NCI-H2107 treated with DMSO at 0.1 percent for 48 hours (cell line): ENCODE measurements around the gene ELAVL1.

Experiments
- DNase-seq: peaks from one replicate; lab custom pipeline; 2025; ENCODE audit not compliant: unreplicated experiment; lab: John Stamatoyannopoulos, UW

The ELAVL1 gene

GRCh38 chr19:8022275-8022674, 16.8 kb upstream of the ELAVL1 start:
- DNase-seq, result no peak

- no peak for DNase-seq
Measured at GRCh38 chr19:8021374-8021773, 15.9 kb upstream of the ELAVL1 start.

DNA sequence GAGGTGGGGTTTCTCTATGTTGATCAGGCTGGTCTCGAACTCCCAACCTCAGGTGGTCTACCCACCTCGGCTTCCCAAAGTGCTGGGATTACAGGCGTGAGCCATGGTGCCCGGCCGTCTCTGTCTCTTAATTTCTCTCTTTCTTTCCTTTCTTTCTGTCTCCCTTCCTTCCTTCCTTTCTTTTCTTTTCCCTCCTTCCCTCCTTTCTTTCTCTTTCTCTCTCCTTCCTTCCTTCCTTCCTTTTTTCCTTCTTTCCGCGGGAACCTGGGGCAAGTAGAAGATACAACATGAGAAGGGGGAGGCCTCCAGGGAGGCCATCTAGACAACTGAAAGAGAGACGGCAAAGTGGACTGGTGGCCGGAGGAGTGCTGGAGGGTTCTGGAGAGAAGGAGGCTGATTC, 15.2 kb upstream of the ELAVL1 start:
- no peak for DNase-seq

GRCh38 chr19:8017808-8018207, 12.4 kb upstream of the ELAVL1 start:
- no peak for DNase-seq

DNA sequence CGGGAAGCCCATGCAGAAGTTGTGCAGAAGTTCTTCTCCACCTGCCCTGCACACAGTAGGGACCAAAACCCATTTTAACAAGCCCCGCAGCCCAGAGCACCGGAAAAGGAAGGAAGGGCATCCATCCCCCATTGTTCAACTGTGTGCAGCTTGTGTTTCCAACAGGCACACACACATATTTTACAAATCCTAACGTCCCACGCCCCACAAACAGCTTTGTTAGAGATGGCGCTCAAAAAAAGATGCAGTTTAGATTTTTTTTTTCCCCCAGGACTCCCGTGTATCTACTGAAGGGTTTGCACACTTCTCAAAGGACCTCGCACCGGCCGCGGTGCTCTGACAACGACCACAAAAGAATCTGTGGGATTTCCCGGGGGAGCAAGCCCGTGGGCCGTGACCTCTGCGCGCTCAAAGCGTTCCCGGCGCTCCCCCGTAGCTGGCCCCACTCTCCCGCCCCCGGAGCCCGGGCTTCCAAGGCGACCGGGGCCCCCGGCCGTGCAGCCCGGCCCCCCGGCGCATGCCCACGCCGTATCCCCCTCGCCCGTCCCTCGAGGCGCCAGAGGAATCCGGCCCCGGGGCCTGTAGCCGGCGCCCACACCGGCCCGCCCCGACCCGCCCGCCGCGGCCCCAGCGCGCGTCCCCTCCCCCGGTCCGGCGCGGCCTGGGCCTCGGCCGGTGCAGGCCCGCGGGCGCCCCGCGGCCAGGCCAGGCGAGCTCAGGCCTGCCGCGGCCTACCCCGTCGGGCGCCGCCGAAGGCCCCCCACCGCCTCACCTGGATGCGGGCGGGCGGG, 523 bp downstream of the ELAVL1 start:
- DNase-seq, result no peak

DNA sequence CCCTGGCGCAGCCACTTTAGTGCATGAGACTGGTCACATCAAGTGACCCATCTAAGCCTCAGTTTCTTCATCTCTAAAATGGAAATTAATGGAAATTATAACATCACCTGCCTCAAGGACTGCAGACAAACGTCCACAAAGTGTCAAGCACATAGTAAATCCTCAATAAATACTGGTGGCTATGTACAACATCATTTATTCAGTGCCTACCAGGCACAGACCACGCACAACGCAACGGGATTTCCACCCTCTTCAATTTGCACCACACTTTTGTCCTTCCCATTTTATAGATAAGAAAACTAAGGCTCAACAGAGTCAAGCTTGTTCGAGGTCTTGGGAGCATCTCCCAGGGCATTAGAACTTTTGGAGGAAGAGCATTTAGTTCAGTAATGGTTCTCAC, 1.4 kb downstream of the ELAVL1 start:
- DNase-seq, result no peak

DNA sequence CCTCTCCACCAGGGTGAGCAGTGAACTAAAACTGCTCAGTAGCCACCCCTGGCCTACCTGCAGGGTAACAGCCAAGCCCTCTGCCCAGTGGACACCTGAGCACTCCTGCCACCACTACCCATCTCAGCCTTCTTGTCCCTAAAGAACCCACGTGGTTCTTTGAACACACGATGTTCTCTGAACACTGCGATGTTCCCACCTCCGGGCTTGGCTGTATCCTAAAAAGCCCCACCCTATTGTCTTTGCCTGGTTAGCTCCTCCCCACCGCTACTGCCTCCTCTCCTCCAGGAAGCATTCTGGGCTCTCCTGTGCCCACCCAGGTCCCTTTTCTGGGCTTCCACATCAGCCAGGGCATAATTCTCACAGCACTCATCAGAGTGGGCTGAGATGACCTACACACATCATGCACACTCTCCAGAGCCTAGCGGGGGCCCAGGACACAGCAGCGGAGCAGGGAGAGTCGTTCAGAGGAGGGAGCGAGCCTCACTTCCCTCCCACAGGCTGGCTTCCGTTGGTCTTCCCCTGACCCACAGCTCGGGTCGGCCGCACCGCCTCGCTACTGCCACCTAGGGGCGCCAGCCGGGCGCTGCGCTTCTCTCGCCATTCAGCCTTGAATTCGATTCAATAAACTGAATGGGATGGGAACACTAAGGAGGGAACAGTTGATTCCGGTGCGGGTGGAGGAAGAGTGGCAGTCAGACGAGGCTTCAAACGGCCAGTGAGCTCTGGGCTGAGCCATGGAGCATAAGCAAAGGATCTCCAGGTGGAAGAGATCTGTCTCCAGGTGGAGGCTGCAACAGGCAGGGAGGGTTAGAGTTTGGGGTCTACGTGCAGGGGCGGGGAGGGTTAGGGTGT, 3.2 kb downstream of the ELAVL1 start:
- peak; percentile 38 for DNase-seq

GRCh38 chr19:8001651-8001994, 3.8 kb downstream of the ELAVL1 start:
- no peak for DNase-seq

GRCh38 chr19:8000298-8001038, 5.0 kb downstream of the ELAVL1 start:
- DNase-seq, result no peak

- no peak for DNase-seq
Measured at GRCh38 chr19:7999376-7999775, 6.1 kb downstream of the ELAVL1 start.

DNA sequence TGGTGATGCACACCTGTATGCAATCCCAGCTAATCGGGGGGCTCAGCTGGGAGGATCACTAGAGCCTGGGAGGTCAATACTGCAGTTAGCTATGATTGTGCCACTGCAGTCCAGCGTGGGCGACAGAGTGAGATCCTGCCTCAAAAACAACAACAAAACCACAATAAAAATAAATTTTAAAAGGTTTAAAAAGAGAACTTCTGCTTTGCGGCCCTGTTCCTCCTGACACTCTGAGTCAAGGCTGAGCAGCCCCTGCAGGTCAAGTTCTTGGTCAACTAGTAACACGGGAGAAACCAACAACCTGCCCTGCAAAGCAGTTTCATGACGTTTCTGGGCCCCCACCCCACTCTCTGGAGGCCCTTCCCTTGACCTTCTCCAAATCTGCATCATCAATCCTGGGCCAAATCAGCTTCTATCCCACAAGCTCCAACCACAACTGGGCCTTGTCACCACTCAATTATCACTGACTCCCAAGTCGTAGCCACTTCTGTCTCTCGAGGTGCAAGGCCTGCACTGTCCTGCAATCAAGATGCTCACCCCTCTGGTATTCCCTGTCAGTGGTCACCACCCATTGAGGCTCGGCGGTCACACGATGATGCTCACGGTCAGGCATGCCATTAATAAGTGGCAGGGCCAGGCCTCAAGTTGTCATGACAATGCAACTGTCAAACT, 7.5 kb downstream of the ELAVL1 start:
- no peak for DNase-seq

GRCh38 chr19:7996883-7997282, 8.6 kb downstream of the ELAVL1 start:
- DNase-seq, result no peak

GRCh38 chr19:7995810-7996158, 9.7 kb downstream of the ELAVL1 start:
- no peak for DNase-seq

DNA sequence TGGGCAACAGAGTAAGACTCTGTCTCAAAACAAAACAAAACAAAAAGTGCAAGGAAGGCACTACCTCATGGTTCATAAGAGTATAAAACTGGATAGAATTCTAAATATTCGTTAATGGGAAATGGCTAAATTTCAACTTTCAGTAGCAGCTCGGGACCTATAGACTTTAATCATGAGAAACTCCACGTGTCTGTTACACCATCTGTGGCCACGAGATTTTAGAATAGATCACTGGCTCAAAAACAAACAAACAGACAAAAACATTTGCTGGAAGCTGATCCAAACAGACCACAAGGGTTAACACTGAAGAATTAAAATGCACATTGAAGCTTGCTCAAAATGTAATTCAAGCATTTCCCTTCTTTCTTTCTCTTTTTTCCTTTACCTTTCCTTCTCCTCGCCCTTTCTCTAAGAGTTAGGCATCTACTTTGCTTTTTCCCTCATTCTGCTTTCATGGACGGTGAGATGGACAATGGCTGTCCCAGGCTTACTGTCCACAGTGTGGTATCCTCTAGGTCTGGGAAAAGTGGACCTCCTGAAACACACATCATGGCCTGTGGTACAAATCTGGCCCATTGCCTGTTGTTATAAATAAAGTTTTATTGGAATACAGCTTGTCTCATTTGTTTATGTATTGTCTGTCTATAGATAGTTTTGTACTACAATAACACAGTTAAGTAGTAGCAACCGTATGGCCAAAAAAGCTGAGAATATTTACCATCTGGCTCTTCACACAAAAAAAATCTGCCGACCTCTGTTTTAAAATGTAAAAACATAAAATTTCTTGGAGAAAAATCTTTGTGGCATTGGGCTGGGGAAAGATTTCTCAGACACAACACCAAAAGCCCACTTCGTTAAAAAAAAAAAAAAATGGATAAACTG, 10.3 kb downstream of the ELAVL1 start:
- no peak for DNase-seq

- no peak for DNase-seq
Measured at GRCh38 chr19:7994114-7994513, 11.3 kb downstream of the ELAVL1 start.

DNA sequence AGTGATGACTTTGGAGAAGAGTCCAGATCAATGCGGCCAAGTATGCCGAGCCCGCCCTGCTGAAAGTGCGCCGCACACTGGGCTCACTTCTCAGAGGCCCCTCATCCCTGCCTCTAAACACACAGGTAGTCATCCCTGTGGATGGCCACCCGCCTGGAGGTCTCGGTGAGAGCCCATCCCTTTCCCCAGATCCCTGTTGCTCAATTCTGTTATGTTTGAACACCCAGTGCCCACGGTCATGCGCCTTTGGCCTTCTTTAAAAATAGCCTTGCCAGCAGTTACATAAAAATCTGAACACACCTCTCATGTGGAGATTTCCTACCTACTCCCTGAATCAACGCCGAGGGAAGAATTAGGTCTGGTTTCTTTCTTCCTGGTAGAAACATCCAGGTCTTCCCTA, 11.9 kb downstream of the ELAVL1 start:
- no peak for DNase-seq

GRCh38 chr19:7992575-7992974, 12.9 kb downstream of the ELAVL1 start:
- DNase-seq, result no peak

DNA sequence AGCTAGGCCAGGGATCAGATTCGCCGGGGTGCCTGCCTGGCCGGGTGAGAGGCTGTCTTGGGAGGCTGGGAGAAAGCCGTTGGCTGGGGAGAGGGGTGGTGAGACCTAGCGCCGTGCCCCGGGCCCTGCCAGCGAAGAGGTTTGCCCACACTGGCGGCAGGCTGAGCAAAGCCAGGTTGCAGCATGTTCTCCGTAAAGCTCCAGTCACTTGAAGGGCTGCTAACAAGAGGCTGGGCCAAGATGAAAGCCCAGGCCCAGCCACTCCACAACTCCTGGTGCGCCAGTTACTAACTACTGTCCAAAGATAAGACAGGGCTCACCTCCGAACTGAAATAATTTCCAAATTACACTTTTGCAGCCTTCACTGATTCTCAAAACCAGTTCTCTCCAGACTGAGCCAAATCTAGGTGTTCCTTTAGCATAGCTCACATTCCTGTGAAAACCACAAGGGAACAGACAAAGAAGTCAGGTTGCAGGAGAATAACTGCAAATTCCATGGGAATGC, 16.3 kb downstream of the ELAVL1 start:
- no peak for DNase-seq

GRCh38 chr19:7988307-7988706, 17.1 kb downstream of the ELAVL1 start:
- no peak for DNase-seq

- no peak for DNase-seq
Measured at GRCh38 chr19:7987114-7987768, 18.2 kb downstream of the ELAVL1 start.
